ENCODE data around the gene PARVG.

DNA sequence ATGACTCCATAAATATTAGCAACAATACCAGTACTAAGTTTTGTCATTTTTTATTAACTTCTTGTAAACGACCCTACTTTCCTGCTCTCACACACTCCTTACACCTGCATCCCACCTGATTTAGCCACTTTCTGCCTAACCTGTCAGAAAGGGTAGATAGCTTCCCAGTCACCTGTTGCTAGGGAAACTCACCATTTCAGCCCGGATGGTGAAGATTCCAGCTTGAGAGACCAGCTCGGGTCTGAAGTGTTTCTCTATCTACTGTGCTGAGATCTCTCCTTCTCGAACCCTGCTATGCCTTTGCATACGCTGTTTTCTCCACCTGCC is at the start of gene PARVG:
- TF ChIP-seq POLR2A (IDR thresholded peaks at IDR 0.05; ENCODE audit: low read length) (no peak), GATA1 (IDR thresholded peaks at IDR 0.05; ENCODE audit: low read depth, low read length) (no peak)

All from erythroblast (primary cell).